ENCODE measurements around the gene VAV2.
"Not testable (repeated sequence)": the region's sequence is repeated elsewhere in the genome, so short reads cannot be mapped to it uniquely, and the experiment has no call there.

VAV2 gene

DNA sequence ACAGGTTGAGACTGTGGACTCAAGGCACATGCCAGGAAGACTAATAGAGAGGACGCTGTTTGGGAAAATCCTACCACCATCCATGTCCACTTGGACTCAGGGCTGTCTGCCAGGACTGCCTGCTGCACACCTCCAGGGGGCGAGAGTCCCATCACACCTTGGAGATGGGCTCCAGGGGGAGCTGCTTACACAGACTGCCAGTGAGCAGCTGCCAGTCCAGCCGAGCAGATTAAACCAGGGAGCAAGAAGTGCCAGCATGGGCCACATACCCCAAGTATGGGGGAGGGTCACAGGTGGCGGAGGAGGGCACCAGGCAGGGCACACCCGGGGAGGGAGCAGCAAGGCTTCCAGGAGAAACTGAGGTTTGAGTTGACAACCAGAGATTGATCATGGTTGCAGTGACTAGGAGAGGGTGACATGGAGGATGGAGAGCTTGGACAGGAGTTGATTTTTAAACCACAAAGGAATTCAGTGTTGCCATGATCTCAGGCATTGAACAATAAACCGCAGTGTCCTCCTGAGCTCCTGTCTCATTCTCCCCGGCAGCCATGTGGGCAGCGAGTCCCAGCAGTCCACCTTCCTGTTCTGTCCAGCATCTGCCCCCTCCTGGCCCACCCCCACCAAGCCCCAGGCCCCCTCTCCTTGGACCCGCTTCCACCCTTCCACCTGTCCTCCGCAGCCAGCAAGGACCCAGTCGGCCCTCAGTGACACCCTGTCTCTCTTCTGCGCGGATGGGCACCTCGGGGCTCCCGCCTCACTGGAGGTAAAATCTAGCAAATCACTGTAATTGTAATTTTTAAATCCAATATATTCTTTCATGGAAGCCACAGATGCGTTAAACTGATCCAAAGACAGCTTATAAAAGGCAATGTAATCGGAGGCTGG lies 3.1 kb upstream of the VAV2 start:
- DNase-seq, result no peak

DNA sequence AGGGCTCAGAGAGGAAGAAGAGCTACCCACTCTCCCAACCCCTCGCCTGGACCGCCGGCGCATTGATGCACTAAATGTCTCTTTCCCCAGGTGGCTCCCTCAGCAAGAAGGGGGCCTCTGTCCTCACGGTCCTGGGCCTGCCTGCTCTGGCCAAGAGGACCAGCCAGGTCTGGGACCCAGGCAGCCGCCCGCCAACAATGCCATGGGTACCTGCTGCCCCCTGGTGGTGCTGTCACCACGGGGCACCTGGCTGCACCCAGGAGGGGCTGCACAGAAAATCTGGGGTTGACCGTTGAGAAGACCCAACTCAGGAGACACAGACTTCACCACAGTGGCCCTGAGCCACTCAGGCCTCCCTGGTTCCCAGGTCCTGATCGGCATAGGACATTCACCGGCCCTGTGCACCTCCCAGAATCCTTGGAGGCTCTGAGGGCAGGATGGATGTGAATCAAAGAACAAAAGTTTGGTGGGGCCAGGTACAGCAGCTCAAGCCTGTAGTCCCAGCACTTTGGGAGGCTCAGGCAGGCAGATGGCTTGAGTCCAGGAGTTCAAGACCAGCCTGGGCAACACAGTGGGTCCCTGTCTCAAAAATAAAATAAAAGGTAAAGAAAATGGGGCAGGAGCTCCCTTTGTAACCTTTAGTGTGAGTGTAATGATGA lies 2.4 kb upstream of the VAV2 start:
- DNase-seq, result peak; percentile 39

GRCh38 chr9:133993635-133994253 lies 1.6 kb upstream of the VAV2 start:
- no peak for DNase-seq

GRCh38 chr9:133992780-133993634 lies 883 bp upstream of the VAV2 start:
- peak; percentile 87 for DNase-seq

DNA sequence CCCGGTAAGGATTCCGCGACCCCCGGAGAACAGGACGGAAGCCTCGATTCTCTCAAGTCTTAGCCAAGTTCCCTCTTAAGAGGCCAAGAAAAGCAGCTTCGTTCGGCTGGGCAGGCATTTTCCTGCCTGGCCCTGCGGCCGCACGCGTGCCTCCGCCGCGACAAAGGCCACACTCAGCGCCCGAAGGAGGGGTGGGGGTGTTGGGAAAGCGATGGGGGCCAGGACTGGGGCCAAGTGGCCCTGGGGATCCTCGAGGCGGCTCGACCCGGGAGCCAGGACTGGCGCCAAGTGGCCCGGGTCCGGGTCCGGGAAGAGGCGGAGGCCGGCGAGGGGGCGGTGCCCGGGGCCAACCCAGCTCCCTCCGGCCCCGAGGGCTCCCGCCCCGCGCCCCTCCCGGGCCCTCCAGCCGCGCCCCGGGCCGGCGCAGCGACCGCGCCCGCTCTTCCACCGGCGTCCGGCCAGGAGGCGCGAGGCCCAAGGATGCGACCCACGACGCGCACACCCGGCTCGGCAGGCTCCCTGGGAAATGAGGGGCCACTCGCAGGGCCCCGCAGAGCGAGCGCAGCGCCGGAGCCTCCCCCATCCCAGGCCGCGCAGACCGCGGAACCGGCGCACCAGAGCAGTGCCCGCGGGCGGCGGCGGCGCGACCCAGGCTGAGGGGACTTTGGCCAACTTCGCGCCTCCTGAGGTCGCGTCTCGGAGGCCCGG lies 756 bp downstream of the VAV2 start:
- DNase-seq, result no peak

GRCh38 chr9:133990366-133991213 lies 1.5 kb downstream of the VAV2 start:
- DNase-seq, result peak; percentile 76

GRCh38 chr9:133989625-133990365 lies 2.3 kb downstream of the VAV2 start:
- DNase-seq, result no peak

DNA sequence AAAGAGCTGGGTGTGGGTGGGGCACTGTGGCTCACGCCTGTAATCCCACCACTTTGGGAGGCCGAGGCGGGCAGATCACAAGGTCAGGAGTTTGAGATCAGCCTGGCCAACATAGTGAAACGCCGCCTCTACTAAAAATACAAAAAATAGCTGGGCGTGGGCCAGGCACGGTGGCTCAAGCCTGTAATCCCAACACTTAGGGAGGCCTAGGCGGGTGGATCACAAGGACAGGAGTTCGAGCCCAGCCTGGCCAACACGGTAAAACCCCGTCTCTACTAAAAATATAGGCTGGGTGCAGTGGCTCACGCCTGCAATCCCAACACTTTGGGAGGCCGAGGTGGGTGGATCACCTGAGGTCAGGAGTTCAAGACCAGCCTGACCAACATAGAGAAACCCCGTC lies 3.4 kb downstream of the VAV2 start:
- not testable (repeated sequence) for DNase-seq

DNA sequence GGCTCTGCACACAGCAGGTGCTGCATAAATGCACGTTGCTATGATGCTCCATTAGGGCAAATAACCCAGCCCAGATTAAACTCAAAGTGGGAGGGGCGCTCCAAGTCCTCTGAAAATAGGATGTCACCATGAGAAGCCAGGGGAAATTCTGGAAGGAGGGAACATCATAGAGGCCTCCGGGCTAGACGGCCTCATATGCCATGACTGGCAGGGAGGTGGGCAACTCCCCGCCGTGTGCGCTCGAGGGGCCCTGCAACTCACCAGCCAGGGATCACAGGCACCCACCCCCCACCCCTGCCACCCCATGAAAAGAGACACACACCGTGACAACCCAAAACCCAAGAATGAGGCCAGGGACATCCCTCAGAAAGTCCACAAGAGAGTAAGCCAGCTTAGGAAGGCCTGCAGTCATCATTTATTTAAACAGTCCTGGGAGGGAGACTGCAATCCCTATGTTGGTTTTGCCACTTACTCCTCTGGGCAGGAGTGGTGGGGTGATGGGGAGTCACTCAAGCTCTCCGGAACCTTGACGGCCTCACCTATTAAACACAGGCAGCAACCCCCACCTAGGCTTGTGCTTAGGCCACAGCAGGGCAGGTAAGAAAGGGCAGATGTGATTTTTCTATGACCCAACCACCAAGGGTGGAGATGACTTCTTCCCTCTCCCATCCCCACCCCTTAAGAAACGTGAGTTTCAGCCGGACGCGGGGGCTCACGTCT lies 4.0 kb downstream of the VAV2 start:
- DNase-seq, result no peak

- no peak for DNase-seq
These were observed 4.7 kb downstream of the VAV2 start for GRCh38 chr9:133987446-133987788.

- no peak for DNase-seq
These were observed 5.2 kb downstream of the VAV2 start for GRCh38 chr9:133986774-133987445.

GRCh38 chr9:133986061-133986460 lies 6.1 kb downstream of the VAV2 start:
- no peak for DNase-seq

GRCh38 chr9:133982971-133983720 lies 9.0 kb downstream of the VAV2 start:
- DNase-seq, result no peak

- DNase-seq, result no peak
These were observed 10.0 kb downstream of the VAV2 start for GRCh38 chr9:133981958-133982681.

- no peak for DNase-seq
These were observed 10.6 kb downstream of the VAV2 start for GRCh38 chr9:133981589-133981957.

DNA sequence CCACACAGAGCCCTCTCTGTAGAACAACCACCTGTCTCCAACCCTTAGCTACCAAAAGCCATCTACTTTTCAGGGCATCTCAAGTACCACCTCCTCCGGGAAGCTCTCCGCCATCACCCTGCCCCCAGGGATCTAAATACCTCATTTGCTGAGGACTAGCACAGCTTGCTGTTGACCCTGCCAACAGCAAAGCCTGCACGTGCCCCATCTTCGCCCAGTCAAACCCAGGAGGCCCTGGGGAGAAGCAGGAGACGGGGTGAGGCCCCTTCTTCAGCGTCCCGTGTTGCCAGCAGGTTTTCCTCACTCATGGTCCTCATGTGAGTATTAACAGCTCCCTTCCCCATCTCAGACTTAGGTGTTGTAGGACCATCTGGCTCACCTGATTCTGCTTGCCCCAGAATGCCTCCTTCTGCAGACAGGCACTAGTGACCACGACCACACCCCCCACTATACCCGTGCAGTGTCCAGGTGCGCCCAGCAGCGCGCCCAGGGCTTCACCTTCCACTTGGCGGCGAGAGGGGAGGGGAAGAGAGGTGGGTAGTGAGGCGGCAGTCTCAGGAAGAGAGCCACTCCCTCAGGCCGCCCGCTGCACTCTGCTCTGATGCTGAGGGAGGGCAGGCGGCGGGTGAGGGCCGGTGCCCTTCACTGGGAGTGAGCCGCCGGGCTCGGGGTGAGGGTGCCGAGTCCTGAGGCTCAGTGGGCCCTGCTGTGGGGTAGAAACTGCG lies 11.1 kb downstream of the VAV2 start:
- no peak for DNase-seq

Data from HCEC 1CT (cell line).